WTC11 (cell line): ENCODE data around the gene PRRX1. TPM values are rescaled to one million over a fixed set of nuclear protein-coding genes. Genes with fewer than 3 reads are reported as not detected.

ENCODE experiments used
- ATAC-seq: fragments of 200-7000 bp; cut with Tn5 transposase; 2 replicates; pipeline ENCODE4 v1.10.0; 2021; ENCODE audit warnings: mild to moderate bottlenecking, moderate library complexity
- CTCF ChIA-PET: fragments of 300-600 bp; sonication (Branson Sonifier 250); formaldehyde crosslinking; loops from one replicate; lab custom pipeline; 2021; ENCODE audit warnings: antibody characterized with exemption; lab: Charles Lee
- POLR2A ChIA-PET: fragments of 350-600 bp; sonication (Branson Sonifier 250); formaldehyde crosslinking; loops from one replicate; lab custom pipeline; 2021; ENCODE audit warnings: antibody characterized with exemption; lab: Charles Lee
- DNase-seq: peaks from one replicate; pipeline ENCODE4 v3.0.0; 2021; ENCODE audit warnings: low spot score
- H3K27ac Mint-ChIP-seq: 2 replicates; pipeline ENCODE4 v1.8.0; 2021; ENCODE audit warnings: mixed read lengths
- H3K27me3 Mint-ChIP-seq: 2 replicates; pipeline ENCODE4 v1.8.0; 2021; ENCODE audit warnings: low read depth, mild to moderate bottlenecking, moderate library complexity, mixed read lengths
- H3K36me3 Mint-ChIP-seq: 2 replicates; pipeline ENCODE4 v1.8.0; 2021; ENCODE audit warnings: mixed read lengths
- H3K4me1 Mint-ChIP-seq: 2 replicates; pipeline ENCODE4 v1.8.0; 2022; ENCODE audit warnings: mixed read lengths
- H3K4me3 Mint-ChIP-seq: 2 replicates; pipeline ENCODE4 v1.8.0; 2021; ENCODE audit warnings: mild to moderate bottlenecking, moderate library complexity, mixed read lengths
- H3K9me3 Mint-ChIP-seq: 2 replicates; pipeline ENCODE4 v1.8.0; 2021; ENCODE audit warnings: mixed read lengths
- AFF4 ChIP-seq: sonication (generic); formaldehyde crosslinking; IDR thresholded peaks from 2 replicates; pipeline ENCODE4 v1.8.1; 2023; ENCODE audit warnings: mild to moderate bottlenecking, missing genetic modification reagents, borderline replicate concordance
- AR ChIP-seq: fragments of 250-450 bp; sonication (Bioruptor Pico); IDR thresholded peaks from 2 replicates; pipeline ENCODE4 v1.9.0; 2021; ENCODE audit warnings: mild to moderate bottlenecking
- CREM ChIP-seq: sonication (generic); formaldehyde crosslinking; IDR thresholded peaks from 2 replicates; pipeline ENCODE4 v1.8.1; 2022; ENCODE audit warnings: mild to moderate bottlenecking, missing genetic modification reagents, moderate library complexity
- JAZF1 ChIP-seq: fragments of 250-450 bp; sonication (Bioruptor Pico); IDR thresholded peaks from 2 replicates; pipeline ENCODE4 v1.9.0; 2021; ENCODE audit warnings: moderate library complexity, mild to moderate bottlenecking, inconsistent platforms
- KAT7 ChIP-seq: sonication (generic); formaldehyde crosslinking; IDR thresholded peaks from 2 replicates; pipeline ENCODE4 v1.8.1; 2023; ENCODE audit warnings: missing genetic modification reagents, mild to moderate bottlenecking, borderline replicate concordance
- MXD4 ChIP-seq: fragments of 250-450 bp; sonication (Bioruptor Pico); IDR thresholded peaks from 2 replicates; pipeline ENCODE4 v1.8.0; 2021; ENCODE audit warnings: mild to moderate bottlenecking, moderate library complexity, borderline replicate concordance
- NR2C2 ChIP-seq: sonication (generic); formaldehyde crosslinking; IDR thresholded peaks from 2 replicates; pipeline ENCODE4 v1.8.0; 2022; ENCODE audit warnings: mild to moderate bottlenecking, missing genetic modification reagents
- PRRX2 ChIP-seq: fragments of 250-450 bp; sonication (Bioruptor Pico); IDR thresholded peaks from 2 replicates; pipeline ENCODE4 v1.8.0; 2021; ENCODE audit warnings: mild to moderate bottlenecking
- TEAD1 ChIP-seq: sonication (generic); formaldehyde crosslinking; IDR thresholded peaks from 2 replicates; pipeline ENCODE4 v1.8.0; 2022; ENCODE audit warnings: mild to moderate bottlenecking, missing genetic modification reagents
- ZNF532 ChIP-seq: fragments of 250-450 bp; sonication (Bioruptor Pico); IDR thresholded peaks from 2 replicates; pipeline ENCODE4 v1.9.0; 2021; ENCODE audit warnings: mild to moderate bottlenecking, borderline replicate concordance
- total RNA-seq: library from RNA; stranded (reverse); gene quantifications from 3 replicates; pipeline ENCODE4 v1.2.3, GENCODE V29; 2021
- TF ChIP-seq, protein P1 (sequence below): sonication (generic); formaldehyde crosslinking; conservative IDR thresholded peaks from 2 replicates; pipeline ENCODE4 v1.8.1; 2022; ENCODE audit warnings: mild to moderate bottlenecking, missing genetic modification reagents
- TF ChIP-seq, protein P2 (sequence below): sonication (generic); formaldehyde crosslinking; IDR thresholded peaks from 2 replicates; pipeline ENCODE4 v1.8.0; 2022; ENCODE audit warnings: mild to moderate bottlenecking, missing genetic modification reagents
- TF ChIP-seq, protein P3 (sequence below): sonication (generic); formaldehyde crosslinking; IDR thresholded peaks from 2 replicates; pipeline ENCODE4 v1.8.1; 2022; ENCODE audit warnings: missing genetic modification reagents, borderline replicate concordance

Gene PRRX1
- total RNA-seq, 1 experiment from 2014 or later, result 0.31 TPM

DNA sequence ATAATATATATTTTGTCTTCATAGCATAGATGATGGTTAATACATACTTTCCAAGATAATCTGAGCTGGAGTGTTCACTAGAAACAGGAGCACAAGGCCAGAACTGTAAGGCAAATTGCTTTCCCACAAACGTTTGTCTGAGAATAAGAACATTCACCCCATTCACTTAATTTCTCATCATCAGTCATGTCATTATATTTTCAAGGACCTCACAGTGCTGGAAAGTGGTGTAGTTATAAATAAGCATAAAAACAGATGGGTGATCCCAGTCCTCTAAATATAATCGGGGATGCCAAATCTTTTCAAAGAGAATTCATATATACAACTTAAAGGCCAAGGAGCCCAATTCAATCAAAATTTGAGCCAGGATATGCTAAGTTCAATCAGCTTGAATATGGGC is 8.4 kb downstream of the PRRX1 start:
- no peak for DNase-seq
- TF ChIP-seq AFF4 (CRISPR knock-in tag) (no peak), ZNF532 (CRISPR knock-in tag) (no peak), TEAD1 (CRISPR knock-in tag) (no peak), KAT7 (CRISPR knock-in tag) (no peak), NR2C2 (CRISPR knock-in tag) (no peak), MXD4 (CRISPR knock-in tag) (no peak), AR (CRISPR knock-in tag) (no peak), CREM (CRISPR knock-in tag) (no peak), PRRX2 (CRISPR knock-in tag) (no peak), JAZF1 (CRISPR knock-in tag) (no peak)
- TF ChIP-seq, protein P1, sequence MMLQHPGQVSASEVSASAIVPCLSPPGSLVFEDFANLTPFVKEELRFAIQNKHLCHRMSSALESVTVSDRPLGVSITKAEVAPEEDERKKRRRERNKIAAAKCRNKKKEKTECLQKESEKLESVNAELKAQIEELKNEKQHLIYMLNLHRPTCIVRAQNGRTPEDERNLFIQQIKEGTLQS (CRISPR knock-in tag), result no peak
- TF ChIP-seq, protein P2, sequence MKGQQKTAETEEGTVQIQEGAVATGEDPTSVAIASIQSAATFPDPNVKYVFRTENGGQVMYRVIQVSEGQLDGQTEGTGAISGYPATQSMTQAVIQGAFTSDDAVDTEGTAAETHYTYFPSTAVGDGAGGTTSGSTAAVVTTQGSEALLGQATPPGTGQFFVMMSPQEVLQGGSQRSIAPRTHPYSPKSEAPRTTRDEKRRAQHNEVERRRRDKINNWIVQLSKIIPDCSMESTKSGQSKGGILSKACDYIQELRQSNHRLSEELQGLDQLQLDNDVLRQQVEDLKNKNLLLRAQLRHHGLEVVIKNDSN (CRISPR knock-in tag), result no peak
- TF ChIP-seq, protein P3, sequence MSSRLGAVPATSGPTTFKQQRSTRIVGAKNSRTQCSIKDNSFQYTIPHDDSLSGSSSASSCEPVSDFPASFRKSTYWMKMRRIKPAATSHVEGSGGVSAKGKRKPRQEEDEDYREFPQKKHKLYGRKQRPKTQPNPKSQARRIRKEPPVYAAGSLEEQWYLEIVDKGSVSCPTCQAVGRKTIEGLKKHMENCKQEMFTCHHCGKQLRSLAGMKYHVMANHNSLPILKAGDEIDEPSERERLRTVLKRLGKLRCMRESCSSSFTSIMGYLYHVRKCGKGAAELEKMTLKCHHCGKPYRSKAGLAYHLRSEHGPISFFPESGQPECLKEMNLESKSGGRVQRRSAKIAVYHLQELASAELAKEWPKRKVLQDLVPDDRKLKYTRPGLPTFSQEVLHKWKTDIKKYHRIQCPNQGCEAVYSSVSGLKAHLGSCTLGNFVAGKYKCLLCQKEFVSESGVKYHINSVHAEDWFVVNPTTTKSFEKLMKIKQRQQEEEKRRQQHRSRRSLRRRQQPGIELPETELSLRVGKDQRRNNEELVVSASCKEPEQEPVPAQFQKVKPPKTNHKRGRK (CRISPR knock-in tag), result no peak
- no peaks in the 10 kb centered on the region for H3K9me3 Mint-ChIP-seq
- H3K27me3 Mint-ChIP-seq, result peaks cover 78% of the 10 kb centered on the region
- peaks cover 32% of the 10 kb centered on the region for H3K4me1 Mint-ChIP-seq
- no peaks in the 10 kb centered on the region for H3K36me3 Mint-ChIP-seq
- no peak for ATAC-seq
- ChIA-PET POLR2A (no interaction called here), CTCF (interaction anchor here (0.6 kb wide), 1 partner anchor 87 kb away, joined by 3 read pairs; no protein-coding TSS in a partner anchor)
- H3K4me3 Mint-ChIP-seq, result no peak overlapping the region
- H3K27ac Mint-ChIP-seq, result no peak overlapping the region
